ENCODE data around the gene TMEM247. TPM values are rescaled to one million over a fixed set of nuclear protein-coding genes. Genes with fewer than 3 reads are reported as not detected.

The TMEM247 gene
- total and polyA plus RNA-seq, 2 donors (not counting 3 experiments of a cell fraction or from before 2014, with no cell fraction given) = not detected

- intact Hi-C loops (cut with micrococcal nuclease) (no loop called here), dilution Hi-C loops (cut with MboI; ENCODE audit: extremely low pct_ligation_motif_present, low sequenced_read_pairs) (no loop called here)
- Histone ChIP-seq H3K9ac (replicated peaks; ENCODE audit: extremely low read depth, insufficient read depth, low read length) (no peak overlapping the region), H3K4me2 (ENCODE audit: insufficient read depth, low read length) (no peak overlapping the region), H2AFZ (ENCODE audit: low read depth, low read length) (no peak overlapping the region), H3K9me3 (replicated peaks; ENCODE audit: control insufficient read depth, insufficient read depth, low read length) (no peaks in the 10 kb centered on the region), H3K27me3 (ENCODE audit: control insufficient read depth in 2 of 2, insufficient read depth in 2 of 2, low read length in 2 of 2) (peaks cover 39 to 50% of the 10 kb centered on the region in 2 experiments), H3K27ac (ENCODE audit: insufficient read depth, low read depth, low read length) (no peak overlapping the region), H3K4me3 (replicated peaks in 1 of 3; ENCODE audit: insufficient read depth in 1 of 3, low read depth in 1 of 3, low read length in 3 of 3) (no peak overlapping the region), H3K79me2 (ENCODE audit: control insufficient read depth, insufficient read depth, low read length) (no peaks in the 10 kb centered on the region), H4K20me1 (replicated peaks; ENCODE audit: control insufficient read depth, extremely low read depth, insufficient read depth, low read length) (no peaks in the 10 kb centered on the region), H3K9me1 (replicated peaks; ENCODE audit: control insufficient read depth, extremely low read depth, insufficient read depth, low read length) (no peaks in the 10 kb centered on the region), H3K36me3 (ENCODE audit: control insufficient read depth in 2 of 2, extremely low read depth in 1 of 2, insufficient read depth in 2 of 2, low read length in 2 of 2) (no peaks in the 10 kb centered on the region), H3K4me1 (ENCODE audit: control insufficient read depth, extremely low read depth, insufficient read depth, low read length) (no peaks in the 10 kb centered on the region)
- FAIRE-seq (no peak), DNase-seq (ENCODE audit: low read depth, low spot score) (no peak)
- no TSS peak for BruUV-seq (replicated peaks)
- ChIA-PET POLR2A (no interaction called here), CTCF (no interaction called here)
- TF ChIP-seq EZH2 (IDR thresholded peaks at IDR 0.05; ENCODE audit: borderline replicate concordance, low read depth, low read length, severe bottlenecking) (no peak), POLR2A (IDR thresholded peaks at IDR 0.05; ENCODE audit: low read depth, low read length) (no peak), FOS (IDR thresholded peaks at IDR 0.05; ENCODE audit: borderline replicate concordance, insufficient read depth, low read length) (no peak), MYC (IDR thresholded peaks at IDR 0.05; ENCODE audit: low read depth, low read length) (no peak), GATA2 (IDR thresholded peaks at IDR 0.05; ENCODE audit: insufficient read depth, insufficient read length, low read depth, low read length) (no peak), CTCF (IDR thresholded peaks at IDR 0.05; ENCODE audit: extremely low read depth in 1 of 2, insufficient read depth in 1 of 2, low read depth in 1 of 2, low read length in 2 of 2) (no peak), JUN (IDR thresholded peaks at IDR 0.05; ENCODE audit: borderline replicate concordance, insufficient read depth, insufficient read length, low read depth) (no peak), MAX (IDR thresholded peaks at IDR 0.05; ENCODE audit: insufficient read depth, insufficient read length) (no peak), POLR2AphosphoS5 (IDR thresholded peaks at IDR 0.05; ENCODE audit: insufficient read depth, low read depth, low read length) (no peak)
Measured at GRCh38 chr2:46438102-46438501, 41.3 kb upstream of the TMEM247 start.
